ENCODE measurements around the gene SPPL3. TPM values are rescaled to one million over a fixed set of nuclear protein-coding genes. Genes with fewer than 3 reads are reported as not detected.

The SPPL3 gene
- total RNA-seq, 2 experiments from 2014 or later, result 29.5 to 48.2 TPM

- Mint-ChIP-seq H3K4me3 (no peak overlapping the region), H3K27ac (peak overlapping the region; percentile 63), H3K27me3 (no peaks in the 10 kb centered on the region), H3K4me1 (peaks cover 19% of the 10 kb centered on the region), H3K9me3 (ENCODE audit: low read depth) (peaks cover 5% of the 10 kb centered on the region), H3K36me3 (ENCODE audit: low read depth) (peaks cover 14% of the 10 kb centered on the region)
- ATAC-seq (no peak), DNase-seq (no peak)
- POLR2A ChIA-PET, result no interaction called here
- CTCF ChIA-PET, result interaction anchor here (0.8 to 2.2 kb wide), 3 partner anchors 72 to 212 kb away, joined by 3 to 5 read pairs (median 3); no protein-coding TSS in a partner anchor
- intact Hi-C loops (cut with DNase I, micrococcal nuclease), result no loop called here
These were observed 144.4 kb downstream of the SPPL3 start for GRCh38 chr12:120759591-120760348.

- CTCF ChIA-PET, result interaction anchor here (0.8 to 2.2 kb wide), 3 partner anchors 71 to 213 kb away, joined by 3 to 5 read pairs (median 3); no protein-coding TSS in a partner anchor
- POLR2A ChIA-PET, result interaction anchor here (0.7 kb wide), 1 partner anchor 180 kb away, joined by 6 read pairs; no protein-coding TSS in a partner anchor
These were observed 145.2 kb downstream of the SPPL3 start for GRCh38 chr12:120758798-120759590.

DNA sequence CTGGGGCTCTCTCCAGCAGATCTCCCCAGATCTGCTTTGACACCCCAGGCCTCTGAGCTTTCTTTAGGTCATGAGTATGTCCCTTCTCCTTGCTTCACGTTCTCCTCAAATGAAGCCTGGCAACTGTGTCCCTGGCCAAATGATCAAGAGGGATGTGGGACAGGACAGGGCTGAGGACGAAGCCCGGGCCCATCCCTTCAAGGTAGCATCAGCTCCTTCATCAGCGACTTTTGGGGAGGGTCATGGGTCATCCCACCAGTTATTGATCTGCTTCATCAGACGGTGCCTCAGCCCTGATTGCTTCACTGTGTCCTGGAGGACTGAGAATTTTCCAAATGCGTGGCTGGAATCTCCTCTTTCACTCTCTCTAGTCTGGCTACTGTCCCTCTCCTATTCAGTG is 146.2 kb downstream of the SPPL3 start:
- intact Hi-C loops (cut with DNase I, micrococcal nuclease), result no loop called here
- Mint-ChIP-seq H3K4me3 (no peak overlapping the region), H3K36me3 (ENCODE audit: low read depth) (peaks cover 7% of the 10 kb centered on the region), H3K4me1 (peaks cover 22% of the 10 kb centered on the region), H3K27ac (no peak overlapping the region), H3K9me3 (ENCODE audit: low read depth) (peaks cover 5% of the 10 kb centered on the region), H3K27me3 (no peaks in the 10 kb centered on the region)
- CTCF ChIA-PET, result no interaction called here
- POLR2A ChIA-PET, result interaction anchor here (0.7 kb wide), 1 partner anchor 179 kb away, joined by 6 read pairs; no protein-coding TSS in a partner anchor
- ATAC-seq (no peak), DNase-seq (no peak)

More at GRCh38 chr12:120758798-120759590, 145.2 kb downstream of the SPPL3 start:
- ATAC-seq, result no peak
- H3K4me1 Mint-ChIP-seq, result peaks cover 19% of the 10 kb centered on the region
- no peak for DNase-seq
- intact Hi-C loops (cut with DNase I, micrococcal nuclease), result no loop called here
- H3K9me3 Mint-ChIP-seq (ENCODE audit: low read depth), result peaks cover 5% of the 10 kb centered on the region
- H3K36me3 Mint-ChIP-seq (ENCODE audit: low read depth), result peaks cover 8% of the 10 kb centered on the region
- H3K4me3 Mint-ChIP-seq, result no peak overlapping the region
- no peaks in the 10 kb centered on the region for H3K27me3 Mint-ChIP-seq
- no peak overlapping the region for H3K27ac Mint-ChIP-seq

DNA sequence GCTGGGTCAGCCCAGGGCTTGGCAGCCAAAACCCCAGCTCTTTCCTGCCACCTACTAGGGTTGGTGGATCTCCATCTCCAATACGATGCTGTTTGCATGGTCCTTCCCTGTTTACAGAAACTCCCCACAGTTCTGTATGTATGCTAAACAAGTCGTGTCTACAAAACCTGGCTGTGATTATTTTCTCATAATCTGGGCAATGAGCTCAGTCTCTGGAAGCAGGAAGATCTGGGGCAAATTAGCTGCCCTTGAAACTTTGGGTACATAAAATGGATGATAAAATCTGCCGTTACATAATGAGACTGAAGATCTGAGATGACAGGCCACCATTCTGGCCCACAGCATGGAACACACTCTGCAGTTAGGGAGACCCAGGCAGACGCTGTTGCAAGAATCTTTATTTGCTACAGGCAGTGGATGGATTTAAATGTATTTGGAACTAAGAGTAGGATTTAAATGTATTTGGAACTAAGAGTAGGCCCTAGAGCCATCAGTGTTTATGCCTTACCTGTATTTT is 146.9 kb downstream of the SPPL3 start:
- no peaks in the 10 kb centered on the region for H3K27me3 Mint-ChIP-seq
- H3K36me3 Mint-ChIP-seq (ENCODE audit: low read depth), result peaks cover 4% of the 10 kb centered on the region
- CTCF ChIA-PET, result no interaction called here
- no peak overlapping the region for H3K4me3 Mint-ChIP-seq
- H3K9me3 Mint-ChIP-seq (ENCODE audit: low read depth), result peaks cover 5% of the 10 kb centered on the region
- H3K27ac Mint-ChIP-seq, result no peak overlapping the region
- DNase-seq (no peak), ATAC-seq (no peak)
- intact Hi-C loops (cut with DNase I, micrococcal nuclease), result no loop called here
- H3K4me1 Mint-ChIP-seq, result peaks cover 21% of the 10 kb centered on the region
- POLR2A ChIA-PET, result interaction anchor here (0.6 kb wide), 1 partner anchor 131 kb away, joined by 3 read pairs; no protein-coding TSS in a partner anchor

GRCh38 chr12:120755269-120755668 is 148.9 kb downstream of the SPPL3 start:
- peaks cover 5% of the 10 kb centered on the region for H3K9me3 Mint-ChIP-seq (ENCODE audit: low read depth)
- no peaks in the 10 kb centered on the region for H3K36me3 Mint-ChIP-seq (ENCODE audit: low read depth)
- POLR2A ChIA-PET, result no interaction called here
- peaks cover 9% of the 10 kb centered on the region for H3K4me1 Mint-ChIP-seq
- H3K4me3 Mint-ChIP-seq, result no peak overlapping the region
- ATAC-seq (no peak), DNase-seq (no peak)
- CTCF ChIA-PET, result no interaction called here
- intact Hi-C loops (cut with DNase I, micrococcal nuclease), result no loop called here
- no peak overlapping the region for H3K27ac Mint-ChIP-seq
- no peaks in the 10 kb centered on the region for H3K27me3 Mint-ChIP-seq

DNA sequence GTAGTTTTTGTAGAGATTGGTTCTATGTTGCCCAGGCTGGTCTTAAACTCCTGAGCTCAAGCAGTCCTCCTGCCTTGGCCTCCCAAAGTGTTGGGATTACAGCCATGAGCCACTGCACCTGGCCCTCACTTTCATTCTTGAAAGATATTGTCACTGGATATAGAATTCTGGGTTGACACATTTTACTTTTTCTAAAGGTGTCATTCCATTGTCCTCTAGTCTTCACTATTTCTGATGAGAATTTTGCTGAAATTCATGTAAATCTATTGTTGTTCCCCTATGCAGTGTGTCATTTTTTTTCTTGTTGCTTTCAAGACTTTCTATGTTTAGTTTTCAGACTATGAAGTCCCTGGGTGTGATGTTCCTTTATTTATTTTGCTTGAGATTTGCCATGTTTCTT is 149.4 kb downstream of the SPPL3 start:
- H3K9me3 Mint-ChIP-seq (ENCODE audit: low read depth), result peaks cover 5% of the 10 kb centered on the region
- H3K4me1 Mint-ChIP-seq, result peaks cover 7% of the 10 kb centered on the region
- ATAC-seq (no peak), DNase-seq (no peak)
- intact Hi-C loops (cut with DNase I, micrococcal nuclease), result loop anchor here in 1 of 2 experiments (5.0 kb wide), 1 partner anchor 218 kb away; no protein-coding TSS in a partner anchor
- POLR2A ChIA-PET, result no interaction called here
- H3K4me3 Mint-ChIP-seq, result no peak overlapping the region
- no peaks in the 10 kb centered on the region for H3K36me3 Mint-ChIP-seq (ENCODE audit: low read depth)
- H3K27ac Mint-ChIP-seq, result no peak overlapping the region
- CTCF ChIA-PET, result no interaction called here
- H3K27me3 Mint-ChIP-seq, result no peaks in the 10 kb centered on the region

- H3K27ac Mint-ChIP-seq, result no peak overlapping the region
- DNase-seq (no peak), ATAC-seq (no peak)
- intact Hi-C loops (cut with DNase I, micrococcal nuclease), result loop anchor here in 1 of 2 experiments (5.0 kb wide), 1 partner anchor 221 kb away; no protein-coding TSS in a partner anchor
- peaks cover 5% of the 10 kb centered on the region for H3K9me3 Mint-ChIP-seq (ENCODE audit: low read depth)
- peaks cover 3% of the 10 kb centered on the region for H3K4me1 Mint-ChIP-seq
- no peaks in the 10 kb centered on the region for H3K36me3 Mint-ChIP-seq (ENCODE audit: low read depth)
- ChIA-PET CTCF (interaction anchor here (0.6 to 1.0 kb wide), 2 partner anchors 54 to 345 kb away, joined by 3 read pairs; no protein-coding TSS in a partner anchor), POLR2A (interaction anchor here (0.6 kb wide), 1 partner anchor 356 kb away, joined by 4 read pairs; no protein-coding TSS in a partner anchor)
- no peak overlapping the region for H3K4me3 Mint-ChIP-seq
- no peaks in the 10 kb centered on the region for H3K27me3 Mint-ChIP-seq
These were observed 152.8 kb downstream of the SPPL3 start for GRCh38 chr12:120751389-120751788.

DNA sequence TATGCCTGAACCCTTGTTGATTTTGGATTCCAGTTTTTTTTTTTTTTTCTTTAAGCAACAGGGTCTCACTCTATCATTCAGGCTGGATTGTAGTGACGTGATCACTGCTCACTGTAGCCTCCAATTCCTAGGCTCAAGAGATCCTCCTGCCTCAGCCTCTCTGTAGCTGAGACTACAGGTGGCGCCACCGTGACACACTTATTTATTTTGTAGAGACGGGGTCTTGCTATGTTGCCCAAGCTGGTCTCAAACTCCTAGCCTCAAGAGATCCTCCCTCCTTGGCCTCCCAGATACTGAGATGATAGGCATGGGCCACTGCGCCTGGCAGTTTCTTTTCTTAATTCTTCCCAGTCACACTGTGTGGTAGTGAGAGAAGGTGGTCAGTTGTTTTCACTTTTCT is 153.4 kb downstream of the SPPL3 start:
- DNase-seq (peak; percentile 38), ATAC-seq (no peak)
- Mint-ChIP-seq H3K27ac (no peak overlapping the region), H3K36me3 (ENCODE audit: low read depth) (no peaks in the 10 kb centered on the region), H3K4me1 (peaks cover 3% of the 10 kb centered on the region), H3K4me3 (no peak overlapping the region), H3K9me3 (ENCODE audit: low read depth) (peaks cover 5% of the 10 kb centered on the region), H3K27me3 (no peaks in the 10 kb centered on the region)
- POLR2A ChIA-PET, result interaction anchor here (0.6 kb wide), 1 partner anchor 356 kb away, joined by 4 read pairs; no protein-coding TSS in a partner anchor
- intact Hi-C loops (cut with DNase I, micrococcal nuclease), result loop anchor here in 1 of 2 experiments (5.0 kb wide), 1 partner anchor 221 kb away; no protein-coding TSS in a partner anchor
- CTCF ChIA-PET, result interaction anchor here (0.7 to 1.0 kb wide), 4 partner anchors 57 to 345 kb away, joined by 3 to 4 read pairs (median 3); no protein-coding TSS in a partner anchor

DNA sequence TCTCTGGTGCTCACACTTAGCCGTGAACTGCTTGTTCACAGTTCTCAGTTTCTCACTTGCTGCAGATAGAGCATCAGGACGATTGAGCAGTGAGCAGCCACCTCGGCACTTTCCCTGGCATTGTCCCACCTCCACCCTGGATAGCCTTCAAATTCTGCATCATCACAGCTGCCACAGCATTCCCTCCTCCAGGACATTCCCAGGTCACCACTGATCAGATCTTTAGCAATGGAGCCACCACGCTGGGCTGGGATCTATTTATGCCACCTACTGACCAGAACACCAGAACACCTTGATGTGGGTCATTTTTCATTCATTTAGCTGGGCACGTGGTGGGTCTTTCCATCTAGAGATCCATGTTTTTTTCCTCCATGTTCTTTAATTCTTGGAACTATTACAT is 154.9 kb downstream of the SPPL3 start:
- Mint-ChIP-seq H3K4me3 (no peak overlapping the region), H3K27me3 (no peaks in the 10 kb centered on the region), H3K4me1 (peaks cover 3% of the 10 kb centered on the region), H3K36me3 (ENCODE audit: low read depth) (no peaks in the 10 kb centered on the region), H3K9me3 (ENCODE audit: low read depth) (no peaks in the 10 kb centered on the region), H3K27ac (no peak overlapping the region)
- ATAC-seq, result no peak
- intact Hi-C loops (cut with DNase I, micrococcal nuclease), result no loop called here
- DNase-seq, result no peak
- POLR2A ChIA-PET, result no interaction called here
- CTCF ChIA-PET, result no interaction called here

- CTCF ChIA-PET, result no interaction called here
These were observed 155.9 kb downstream of the SPPL3 start for GRCh38 chr12:120748242-120748641.

GRCh38 chr12:120744922-120745493 is 159.2 kb downstream of the SPPL3 start:
- POLR2A ChIA-PET, result interaction anchor here (0.7 kb wide), 1 partner anchor 56 kb away, joined by 4 read pairs; no protein-coding TSS in a partner anchor

More at GRCh38 chr12:120748242-120748641, 155.9 kb downstream of the SPPL3 start:
- H3K27ac Mint-ChIP-seq, result no peak overlapping the region
- H3K4me3 Mint-ChIP-seq, result no peak overlapping the region
- no peaks in the 10 kb centered on the region for H3K4me1 Mint-ChIP-seq
- H3K36me3 Mint-ChIP-seq (ENCODE audit: low read depth), result no peaks in the 10 kb centered on the region
- H3K9me3 Mint-ChIP-seq (ENCODE audit: low read depth), result no peaks in the 10 kb centered on the region
- ATAC-seq (no peak), DNase-seq (no peak)
- no peaks in the 10 kb centered on the region for H3K27me3 Mint-ChIP-seq
- intact Hi-C loops (cut with DNase I, micrococcal nuclease), result no loop called here
- POLR2A ChIA-PET, result no interaction called here

More at GRCh38 chr12:120744922-120745493, 159.2 kb downstream of the SPPL3 start:
- no peaks in the 10 kb centered on the region for H3K27me3 Mint-ChIP-seq
- ATAC-seq (no peak), DNase-seq (no peak)
- no peaks in the 10 kb centered on the region for H3K9me3 Mint-ChIP-seq (ENCODE audit: low read depth)
- H3K4me1 Mint-ChIP-seq, result no peaks in the 10 kb centered on the region
- intact Hi-C loops (cut with DNase I, micrococcal nuclease), result no loop called here
- H3K27ac Mint-ChIP-seq, result no peak overlapping the region
- CTCF ChIA-PET, result interaction anchor here (0.5 kb wide), 1 partner anchor 503 kb away, joined by 3 read pairs; no protein-coding TSS in a partner anchor
- no peaks in the 10 kb centered on the region for H3K36me3 Mint-ChIP-seq (ENCODE audit: low read depth)
- no peak overlapping the region for H3K4me3 Mint-ChIP-seq

Measured in activated CD4-positive, alpha-beta T cell treated with anti-CD3 and anti-CD28 coated beads for 36 hours (primary cell).